ENCODE results near the gene OR2A5.

DNA sequence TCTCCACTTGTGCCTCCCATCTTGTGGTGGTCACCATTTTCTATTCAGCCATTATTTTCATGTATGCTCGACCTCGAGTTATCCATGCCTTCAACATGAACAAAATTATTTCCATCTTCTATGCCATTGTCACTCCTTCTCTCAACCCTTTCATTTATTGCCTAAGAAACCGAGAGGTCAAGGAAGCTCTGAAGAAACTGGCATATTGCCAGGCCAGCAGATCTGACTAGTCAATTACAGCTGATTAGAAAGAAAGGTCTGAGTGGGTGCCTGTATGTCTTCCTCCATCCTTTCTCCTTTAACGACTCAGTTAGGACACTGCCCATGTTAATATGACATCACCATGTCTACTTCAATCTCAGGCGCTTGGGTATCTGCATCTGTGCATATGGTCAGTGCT is 44.0 kb upstream of the OR2A5 start:
- TF ChIP-seq EZH2 (IDR thresholded peaks at IDR 0.05; ENCODE audit: insufficient read depth, poor library complexity, severe bottlenecking) (no peak), EZH2phosphoT487 (IDR thresholded peaks at IDR 0.05; ENCODE audit: insufficient read depth, low read depth) (no peak)
